ENCODE data around the gene UTS2R. TPM values are rescaled to one million over a fixed set of nuclear protein-coding genes. Genes with fewer than 3 reads are reported as not detected.
"Not testable (repeated sequence)": the region's sequence is repeated elsewhere in the genome, so short reads cannot be mapped to it uniquely, and the experiment has no call there.

UTS2R gene
- total RNA-seq, 1 donor from 2014 or later: not detected

GRCh38 chr17:82355770-82356427 lies 15.7 kb upstream of the UTS2R start:
- no peak for TF ChIP-seq CTCF (IDR thresholded peaks at IDR 0.05)
- DNase-seq (peak; percentile 81), ATAC-seq (peak; percentile 82)
- Histone ChIP-seq H3K27me3 (peaks cover 5% of the 10 kb centered on the region), H3K4me1 (no peaks in the 10 kb centered on the region), H3K9me3 (no peaks in the 10 kb centered on the region), H3K4me3 (no peak overlapping the region), H3K27ac (no peak overlapping the region), H3K36me3 (no peaks in the 10 kb centered on the region)
- intact Hi-C loops (cut with DNase I): loop anchor here (10.0 kb wide), 2 partner anchors 49 to 199 kb away; no protein-coding TSS in a partner anchor

GRCh38 chr17:82356845-82357355 lies 14.7 kb upstream of the UTS2R start:
- no peaks in the 10 kb centered on the region for H3K36me3 ChIP-seq
- DNase-seq (peak; percentile 76), ATAC-seq (peak; percentile 82)
- TF ChIP-seq CTCF (IDR thresholded peaks at IDR 0.05): no peak
- H3K4me1 ChIP-seq: no peaks in the 10 kb centered on the region
- no peaks in the 10 kb centered on the region for H3K9me3 ChIP-seq
- intact Hi-C loops (cut with DNase I): loop anchor here (10.0 kb wide), 2 partner anchors 48 to 198 kb away; no protein-coding TSS in a partner anchor
- H3K4me3 ChIP-seq: no peak overlapping the region
- H3K27me3 ChIP-seq: peaks cover 5% of the 10 kb centered on the region
- peak overlapping the region; percentile 36 for H3K27ac ChIP-seq

- no peak for DNase-seq
- no peak for ATAC-seq
Observed at GRCh38 chr17:82357394-82357793, 14.2 kb upstream of the UTS2R start.

GRCh38 chr17:82358465-82359350 lies 12.9 kb upstream of the UTS2R start, which contains the start of gene TEX19:
TEX19 (plus strand) TSS chr17:82359247; CDS start chr17:82362151, 2,904 bp downstream.
- intact Hi-C loops (cut with DNase I): loop anchor here (10.0 kb wide), 2 partner anchors 46 to 196 kb away; no protein-coding TSS in a partner anchor
- no peaks in the 10 kb centered on the region for H3K4me1 ChIP-seq
- no peaks in the 10 kb centered on the region for H3K36me3 ChIP-seq
- no peak within 1 kb of the TSS for H3K27ac ChIP-seq
- H3K4me3 ChIP-seq: no peak within 1 kb of the TSS
- ATAC-seq (no peak), DNase-seq (no peak)
- no peak for TF ChIP-seq CTCF (IDR thresholded peaks at IDR 0.05)
- H3K27me3 ChIP-seq: peaks cover 5% of the 10 kb centered on the region
- no peaks in the 10 kb centered on the region for H3K9me3 ChIP-seq

More at GRCh38 chr17:82357394-82357793, 14.2 kb upstream of the UTS2R start:
- H3K4me3 ChIP-seq: no peak overlapping the region
- H3K36me3 ChIP-seq: no peaks in the 10 kb centered on the region
- no peaks in the 10 kb centered on the region for H3K9me3 ChIP-seq
- no peaks in the 10 kb centered on the region for H3K4me1 ChIP-seq
- peaks cover 5% of the 10 kb centered on the region for H3K27me3 ChIP-seq
- intact Hi-C loops (cut with DNase I): loop anchor here (10.0 kb wide), 2 partner anchors 47 to 197 kb away; no protein-coding TSS in a partner anchor
- H3K27ac ChIP-seq: no peak overlapping the region
- no peak for TF ChIP-seq CTCF (IDR thresholded peaks at IDR 0.05)

GRCh38 chr17:82359451-82360074 lies 12.0 kb upstream of the UTS2R start:
- not testable (repeated sequence) for H3K27ac ChIP-seq, ATAC-seq, H3K27me3 ChIP-seq, H3K36me3 ChIP-seq, H3K4me1 ChIP-seq, H3K9me3 ChIP-seq, DNase-seq, H3K4me3 ChIP-seq
- intact Hi-C loops (cut with DNase I): loop anchor here (10.0 kb wide), 2 partner anchors 45 to 195 kb away; no protein-coding TSS in a partner anchor
